BE2C (cell line): ENCODE measurements around the gene B4GALNT3. TPM values are rescaled to one million over a fixed set of nuclear protein-coding genes. Genes with fewer than 3 reads are reported as not detected.
"Not testable (repeated sequence)": the region's sequence is repeated elsewhere in the genome, so short reads cannot be mapped to it uniquely, and the experiment has no call there.

ENCODE experiments used
- DNase-seq: peaks from one replicate; pipeline ENCODE4 v3.0.0-alpha.2; 2020
- H3K27me3 ChIP-seq: fragments of 250-450 bp; sonication (Bioruptor Pico); 2 replicates; pipeline ENCODE4 v1.5.1; 2020; ENCODE audit warnings: mild to moderate bottlenecking
- H3K36me3 ChIP-seq: fragments of 250-450 bp; sonication (Bioruptor Pico); 2 replicates; pipeline ENCODE4 v1.5.1; 2020; ENCODE audit warnings: mild to moderate bottlenecking
- H3K4me1 ChIP-seq: fragments of 250-450 bp; sonication (Bioruptor Pico); 2 replicates; pipeline ENCODE4 v1.5.1; 2020
- H3K4me3 ChIP-seq: 2 replicates; pipeline ENCODE4 v1.5.1; 2011; ENCODE audit warnings: low read depth, low read length
- H3K9me3 ChIP-seq: fragments of 250-450 bp; sonication (Bioruptor Pico); 2 replicates; pipeline ENCODE4 v1.5.1; 2020
- polyA plus RNA-seq: library from polyadenylated mRNA; unstranded; fragments of >200 nt; gene quantifications from one replicate; pipeline ENCODE4 v1.2.1, GENCODE V29; 2012; ENCODE audit warnings: low read depth, missing spikeins; ENCODE audit not compliant: insufficient read length, insufficient read depth
- TF ChIP-seq, protein P1 (sequence below): IDR thresholded peaks from 2 replicates; pipeline ENCODE4 v1.5.1; 2012; ENCODE audit warnings: mild to moderate bottlenecking, low read depth, low read length

The B4GALNT3 gene
- polyA plus RNA-seq = not detected

DNA sequence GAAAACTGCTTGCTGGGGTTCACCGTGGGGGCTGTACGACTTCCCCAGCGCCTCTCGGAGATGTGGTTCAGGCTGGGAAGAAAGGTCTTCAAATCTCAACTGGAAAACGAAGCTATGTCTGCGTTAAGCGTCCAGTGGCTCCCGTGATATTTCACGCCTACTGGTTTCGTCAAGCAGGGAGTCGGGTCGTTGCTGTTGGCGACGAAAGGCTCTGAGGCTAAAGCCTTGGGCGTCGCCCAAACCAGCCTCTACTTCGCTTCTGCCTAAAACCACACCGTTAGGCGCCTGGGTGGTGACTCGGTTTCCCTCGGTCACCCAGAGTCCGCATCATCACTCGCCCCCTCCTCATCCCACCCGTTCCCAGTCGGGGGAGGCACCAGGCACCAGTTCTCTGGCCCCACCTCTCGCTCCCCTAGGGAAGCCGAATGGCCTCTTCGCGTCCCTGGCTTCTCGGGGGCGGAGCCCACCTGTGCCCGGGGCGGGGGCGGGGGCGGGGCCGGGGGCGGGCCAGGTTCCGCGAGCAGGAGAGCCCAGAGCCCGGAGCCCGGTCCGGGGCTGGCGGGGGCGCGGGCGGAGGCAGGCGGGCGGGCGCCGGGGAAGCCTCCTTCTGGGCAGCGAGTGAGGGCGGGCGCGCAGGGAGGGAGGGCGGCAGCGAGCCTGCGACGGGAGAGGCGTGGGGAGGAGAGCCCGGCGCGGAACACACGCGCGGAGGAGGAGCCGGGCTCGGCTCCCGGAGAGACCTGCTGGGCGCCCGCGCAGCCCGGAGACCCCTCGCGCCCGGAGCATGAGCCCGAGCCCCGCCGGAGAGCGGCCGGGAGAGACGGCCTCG, at the start of gene B4GALNT3:
Gene B4GALNT3, plus strand, starts transcription at position 510 of the 829 bp plus-strand sequence. CDS start 438 bp downstream, outside the sequence.
- TF ChIP-seq, protein P1, sequence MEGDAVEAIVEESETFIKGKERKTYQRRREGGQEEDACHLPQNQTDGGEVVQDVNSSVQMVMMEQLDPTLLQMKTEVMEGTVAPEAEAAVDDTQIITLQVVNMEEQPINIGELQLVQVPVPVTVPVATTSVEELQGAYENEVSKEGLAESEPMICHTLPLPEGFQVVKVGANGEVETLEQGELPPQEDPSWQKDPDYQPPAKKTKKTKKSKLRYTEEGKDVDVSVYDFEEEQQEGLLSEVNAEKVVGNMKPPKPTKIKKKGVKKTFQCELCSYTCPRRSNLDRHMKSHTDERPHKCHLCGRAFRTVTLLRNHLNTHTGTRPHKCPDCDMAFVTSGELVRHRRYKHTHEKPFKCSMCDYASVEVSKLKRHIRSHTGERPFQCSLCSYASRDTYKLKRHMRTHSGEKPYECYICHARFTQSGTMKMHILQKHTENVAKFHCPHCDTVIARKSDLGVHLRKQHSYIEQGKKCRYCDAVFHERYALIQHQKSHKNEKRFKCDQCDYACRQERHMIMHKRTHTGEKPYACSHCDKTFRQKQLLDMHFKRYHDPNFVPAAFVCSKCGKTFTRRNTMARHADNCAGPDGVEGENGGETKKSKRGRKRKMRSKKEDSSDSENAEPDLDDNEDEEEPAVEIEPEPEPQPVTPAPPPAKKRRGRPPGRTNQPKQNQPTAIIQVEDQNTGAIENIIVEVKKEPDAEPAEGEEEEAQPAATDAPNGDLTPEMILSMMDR = no peak
- Histone ChIP-seq H3K27me3 (peaks cover 27% of the 10 kb centered on the region), H3K4me3 (peak within 1 kb of the TSS; percentile 49), H3K9me3 (peaks cover 5% of the 10 kb centered on the region), H3K36me3 (no peaks in the 10 kb centered on the region), H3K4me1 (no peaks in the 10 kb centered on the region)
- DNase-seq = peak; percentile 51

DNA sequence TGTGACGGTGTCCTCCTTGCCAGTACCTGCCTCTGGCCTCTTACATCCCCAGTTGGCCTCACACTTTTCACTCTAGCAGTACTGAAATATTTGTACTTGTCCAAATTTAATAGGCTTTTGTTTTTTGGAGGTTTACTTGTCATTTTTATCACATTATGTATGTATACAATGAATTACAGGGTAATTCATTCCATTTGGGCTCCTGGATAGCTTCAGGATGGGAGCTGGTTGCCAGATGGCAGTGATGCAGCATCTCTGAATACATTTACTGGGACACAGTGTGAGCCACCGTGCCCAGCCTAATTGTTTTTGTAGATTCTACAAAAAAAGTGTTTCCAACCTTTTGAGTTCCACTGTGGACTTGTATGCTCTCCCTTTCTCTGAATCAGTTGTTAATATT, 44.9 kb upstream of the B4GALNT3 start:
- no peaks in the 10 kb centered on the region for H3K27me3 ChIP-seq
- TF ChIP-seq, protein P1 = no peak
- no peak overlapping the region for H3K4me3 ChIP-seq
- H3K36me3 ChIP-seq = peaks cover 62% of the 10 kb centered on the region
- no peaks in the 10 kb centered on the region for H3K9me3 ChIP-seq
- H3K4me1 ChIP-seq = no peaks in the 10 kb centered on the region
- no peak for DNase-seq

DNA sequence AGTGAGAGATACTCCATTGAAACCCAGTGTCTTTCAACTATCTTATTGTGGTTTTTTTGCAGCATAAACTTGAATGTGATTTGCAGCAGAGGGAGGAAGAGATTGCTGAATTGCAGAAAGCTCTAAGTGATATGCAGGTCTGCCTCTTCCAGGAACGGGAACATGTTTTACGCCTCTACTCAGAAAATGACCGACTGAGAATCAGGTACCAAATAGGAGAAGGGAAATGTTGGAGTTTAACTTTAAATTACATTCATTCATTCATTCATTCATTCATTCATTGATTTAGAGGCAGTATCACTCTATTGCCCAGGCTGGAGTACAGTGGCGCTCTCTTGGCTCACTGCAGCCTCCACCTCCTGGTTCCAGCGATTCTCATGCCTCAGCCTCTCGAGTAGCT, 41.3 kb upstream of the B4GALNT3 start:
- TF ChIP-seq, protein P1 = no peak
- Histone ChIP-seq H3K36me3 (peaks cover 52% of the 10 kb centered on the region), H3K4me1 (no peaks in the 10 kb centered on the region), H3K9me3 (no peaks in the 10 kb centered on the region), H3K27me3 (no peaks in the 10 kb centered on the region), H3K4me3 (no peak overlapping the region)
- no peak for DNase-seq

DNA sequence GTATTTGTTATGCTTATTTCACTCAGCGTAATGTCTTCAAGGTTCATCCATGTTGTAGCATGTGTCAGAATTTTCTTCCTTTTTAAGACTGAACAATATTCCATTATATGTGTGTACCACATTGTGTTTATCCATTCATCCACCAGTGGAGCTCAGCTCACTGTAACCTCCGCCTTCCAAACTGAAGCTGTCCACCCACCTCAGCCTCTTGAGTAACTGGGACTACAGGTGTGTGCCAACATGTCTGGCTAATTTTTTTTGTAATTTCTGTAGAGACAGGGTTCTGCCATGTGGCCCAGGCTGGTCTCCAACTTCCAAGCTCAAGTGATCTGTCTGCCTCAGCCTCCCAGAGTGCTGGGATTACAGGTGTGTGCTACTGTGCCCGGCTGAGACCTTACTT, 37.2 kb upstream of the B4GALNT3 start:
- TF ChIP-seq, protein P1 = no peak
- Histone ChIP-seq H3K4me1 (no peaks in the 10 kb centered on the region), H3K36me3 (peaks cover 36% of the 10 kb centered on the region), H3K9me3 (no peaks in the 10 kb centered on the region), H3K27me3 (no peaks in the 10 kb centered on the region), H3K4me3 (no peak overlapping the region)
- DNase-seq = no peak

DNA sequence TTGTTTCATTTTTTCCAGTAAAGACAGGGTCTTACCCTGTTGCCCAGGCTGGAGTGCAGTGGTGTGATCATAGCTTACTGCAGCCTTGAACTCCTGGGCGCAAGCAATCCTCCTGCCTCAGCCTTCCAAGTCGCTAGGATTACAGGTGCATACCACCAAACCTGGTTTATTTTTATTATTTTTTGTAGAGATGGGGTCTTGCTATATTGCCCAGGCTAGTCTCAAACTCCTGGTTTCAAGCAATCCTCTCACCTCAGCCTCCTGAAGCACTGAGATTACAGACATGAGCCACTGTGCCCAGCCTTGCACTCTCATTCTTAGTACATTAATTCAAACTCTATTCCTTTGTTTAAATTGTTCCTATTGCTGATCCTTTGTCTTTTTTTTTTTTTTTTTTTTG, 24.0 kb upstream of the B4GALNT3 start:
- H3K9me3 ChIP-seq, H3K4me1 ChIP-seq, H3K4me3 ChIP-seq, H3K27me3 ChIP-seq, DNase-seq: not testable (repeated sequence)
- H3K36me3 ChIP-seq = peaks cover 70% of the 10 kb centered on the region

DNA sequence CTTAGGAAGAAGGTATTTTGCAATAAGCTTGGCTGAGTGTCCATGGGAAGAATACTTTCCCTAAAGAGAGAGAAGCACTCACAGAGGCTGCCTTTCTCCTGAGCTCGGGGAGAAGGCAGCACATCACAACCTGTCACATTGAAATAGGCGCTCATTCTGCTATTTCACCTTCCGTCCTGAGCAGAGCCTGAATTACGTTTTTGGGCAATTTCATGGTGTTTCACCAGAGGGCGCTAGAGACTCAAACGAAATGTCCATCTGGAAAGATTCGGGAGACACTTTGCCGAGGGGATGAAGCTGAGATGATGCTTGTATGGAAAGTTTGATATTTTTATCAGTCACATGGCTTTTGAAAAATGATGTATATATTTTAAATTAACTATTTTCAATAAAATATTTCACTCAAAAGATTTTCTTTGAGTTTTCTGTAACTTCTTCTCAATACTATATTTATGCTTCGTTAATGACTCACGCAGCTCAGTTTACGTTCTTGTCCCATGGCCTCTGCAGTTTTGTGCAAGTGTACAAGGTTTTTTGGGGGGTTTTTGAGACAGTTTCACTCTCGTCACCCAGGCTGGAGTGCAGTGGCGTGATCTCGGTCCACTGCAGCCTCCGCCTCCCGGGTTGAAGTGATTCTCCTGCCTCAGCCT, 17.4 kb upstream of the B4GALNT3 start:
- Histone ChIP-seq H3K4me1 (no peaks in the 10 kb centered on the region), H3K36me3 (peaks cover 34% of the 10 kb centered on the region), H3K27me3 (no peaks in the 10 kb centered on the region), H3K9me3 (no peaks in the 10 kb centered on the region), H3K4me3 (no peak overlapping the region)
- TF ChIP-seq, protein P1 = peak; percentile 89
- DNase-seq = peak; percentile 54
